GM12801 (cell line): ENCODE measurements around the gene F3.

ENCODE experiments used
- CTCF ChIP-seq: IDR thresholded peaks from one replicate; pipeline ENCODE4 v1.5.1; 2011; ENCODE audit warnings: control low read depth; ENCODE audit not compliant: insufficient read length; ENCODE audit errors: extremely low read depth

F3 gene

DNA sequence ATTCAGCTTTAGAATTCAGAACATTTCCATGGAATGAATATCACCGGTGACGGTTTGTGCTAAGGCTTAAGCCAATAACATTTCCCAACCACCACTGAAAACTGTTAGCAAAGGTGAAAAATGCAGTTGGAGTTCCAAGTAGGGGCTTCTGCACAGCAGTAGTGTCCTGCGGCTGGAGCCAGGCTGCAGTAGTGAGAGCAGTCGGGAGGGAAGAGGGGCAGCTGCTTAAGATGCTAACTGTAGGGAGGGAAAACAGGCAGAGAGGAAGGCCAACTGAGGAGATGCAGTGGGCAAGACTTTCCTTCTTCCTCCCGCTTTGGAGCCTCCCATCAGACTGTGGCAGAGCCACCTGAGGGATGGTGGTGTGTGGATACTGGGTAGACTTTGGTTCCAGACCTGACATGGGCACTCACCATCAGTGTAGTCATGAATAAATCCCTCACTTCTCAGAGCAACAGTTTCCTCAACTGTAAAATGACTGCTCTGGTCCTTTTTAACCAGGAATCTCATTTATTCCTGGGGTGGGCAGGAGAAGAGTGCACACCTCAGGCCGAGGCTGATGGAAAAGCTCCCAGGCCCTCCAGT lies 3.2 kb downstream of the F3 start:
- no peak for TF ChIP-seq CTCF

- TF ChIP-seq CTCF: no peak
Observed at GRCh38 chr1:94537254-94537653, 4.3 kb downstream of the F3 start.

GRCh38 chr1:94535879-94536278 lies 5.7 kb downstream of the F3 start:
- TF ChIP-seq CTCF: no peak

DNA sequence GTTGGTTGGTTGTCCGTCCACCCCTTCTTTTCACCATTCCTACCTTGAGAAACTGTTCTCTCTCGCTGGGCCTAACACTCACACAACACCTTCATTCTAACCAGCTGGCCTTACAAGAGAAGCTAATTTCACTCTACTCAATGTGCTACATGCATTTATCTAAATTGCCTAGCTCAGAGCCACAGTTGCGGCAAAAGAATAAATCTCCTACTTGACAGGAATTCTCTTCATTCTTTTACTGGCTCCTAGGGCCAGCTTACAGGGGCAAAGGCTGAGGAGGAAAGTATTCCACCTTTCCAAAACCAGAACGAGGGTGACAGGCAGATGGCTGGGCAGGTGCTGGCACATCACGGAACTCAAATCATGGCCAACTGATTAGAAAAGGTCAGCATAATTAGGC lies 6.5 kb downstream of the F3 start:
- no peak for TF ChIP-seq CTCF

- no peak for TF ChIP-seq CTCF
Observed at GRCh38 chr1:94532077-94532476, 9.5 kb downstream of the F3 start.

DNA sequence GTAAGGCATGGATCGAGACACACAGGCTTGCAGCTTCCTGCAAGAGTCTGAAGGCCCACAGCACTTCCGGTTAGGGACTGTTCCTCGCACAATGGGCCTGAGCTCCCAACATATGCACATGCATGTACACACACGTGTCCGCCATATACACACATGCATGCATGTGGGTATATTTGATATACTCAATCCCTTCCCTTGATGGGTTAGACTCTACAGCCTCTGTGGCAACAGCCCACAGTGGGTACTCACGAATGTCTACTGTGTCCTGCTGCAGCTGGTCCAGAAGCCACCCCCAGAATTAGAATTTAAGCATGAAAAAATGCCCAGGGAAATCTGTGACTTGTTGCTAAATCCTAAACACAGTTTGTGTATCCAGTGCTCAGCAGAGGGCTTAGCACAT lies 9.9 kb downstream of the F3 start:
- no peak for TF ChIP-seq CTCF

- no peak for TF ChIP-seq CTCF
Observed at GRCh38 chr1:94530373-94530878, 11.1 kb downstream of the F3 start.
